ENCODE data around the gene SUPT3H. TPM values are rescaled to one million over a fixed set of nuclear protein-coding genes. Genes with fewer than 3 reads are reported as not detected.

Gene SUPT3H
- total and polyA plus RNA-seq, 2 of the 8 experiments (the other 6 are each of a cell fraction or from before 2014, with no cell fraction given), result 18.8 to 23.0 TPM

GRCh38 chr6:45094831-45095230 is 282.9 kb downstream of the SUPT3H start:
- Histone ChIP-seq H3K36me3 (ENCODE audit: control insufficient read depth in 2 of 4, insufficient read depth in 4 of 4, low read length in 3 of 4) (no peaks in the 10 kb centered on the region), H3K79me1 (ENCODE audit: low read depth, low read length) (no peaks in the 10 kb centered on the region; the same call in 1 of the 2 replicates), H4K8ac (ENCODE audit: extremely low read depth, insufficient read depth, low read length) (no peak overlapping the region), H4K20me1 (replicated peaks in 1 of 2; ENCODE audit: control insufficient read depth in 1 of 2, insufficient read depth in 2 of 2, low read length in 2 of 2) (no peaks in the 10 kb centered on the region), H3K27ac (ENCODE audit: low read depth, low read length) (no peak overlapping the region), H2BK15ac (ENCODE audit: low read length) (no peak overlapping the region), H3K4me3 (ENCODE audit: extremely low read depth in 1 of 4, insufficient read depth in 2 of 4, low read depth in 3 of 4, low read length in 4 of 4) (no peak overlapping the region), H3K56ac (replicated peaks; ENCODE audit: insufficient read length, low read depth, low read length) (no peak overlapping the region), H3K23ac (ENCODE audit: insufficient read length) (no peak overlapping the region), H2AFZ (ENCODE audit: low read length) (no peak overlapping the region), H3K27me3 (replicated peaks in 1 of 4; ENCODE audit: control insufficient read depth in 3 of 4, extremely low read depth in 1 of 4, insufficient read depth in 3 of 4, low read length in 3 of 4) (no peaks in the 10 kb centered on the region), H4K5ac (ENCODE audit: insufficient read length, low read depth, low read length) (no peak overlapping the region), H3K4me2 (ENCODE audit: insufficient read depth in 1 of 2, low read depth in 2 of 2, low read length in 2 of 2) (no peak overlapping the region), H4K91ac (replicated peaks; ENCODE audit: insufficient read length, low read length) (no peak overlapping the region), H3K4ac (replicated peaks; ENCODE audit: insufficient read length, low read depth, low read length) (no peak overlapping the region), H2BK5ac (ENCODE audit: low read depth, low read length) (no peak overlapping the region), H3K23me2 (ENCODE audit: low read depth, low read length) (no peaks in the 10 kb centered on the region), H3K18ac (ENCODE audit: extremely low read depth, low read length) (no peak overlapping the region), H2BK20ac (ENCODE audit: low read length) (no peak overlapping the region), H3K9me3 (ENCODE audit: insufficient read depth in 2 of 2, low read depth in 1 of 2, low read length in 1 of 2) (no peaks in the 10 kb centered on the region), H3K79me2 (ENCODE audit: control insufficient read depth in 1 of 2, insufficient read depth in 2 of 2, low read length in 2 of 2) (no peaks in the 10 kb centered on the region), H2BK120ac (replicated peaks; ENCODE audit: low read depth, low read length) (no peak overlapping the region), H3K14ac (ENCODE audit: insufficient read length) (no peak overlapping the region), H2BK12ac (ENCODE audit: low read depth, low read length) (no peak overlapping the region), H3K9ac (replicated peaks in 1 of 4; ENCODE audit: extremely low read depth in 1 of 4, low read depth in 3 of 4, low read length in 3 of 4) (no peak overlapping the region), H3K4me1 (replicated peaks in 1 of 4; ENCODE audit: control insufficient read depth in 3 of 4, insufficient read depth in 4 of 4, low read length in 3 of 4) (no peaks in the 10 kb centered on the region), H2AK5ac (ENCODE audit: low read depth, low read length) (no peak overlapping the region)
- DNase-seq (ENCODE audit: low read depth in 1 of 2, low spot score in 2 of 2) (no peak), FAIRE-seq (no peak)
- ChIA-PET CTCF (ENCODE audit: partially characterized antibody) (no interaction called here), POLR2A (ENCODE audit: partially characterized antibody) (no interaction called here)
- WGBS, 2 experiments (ENCODE audit: extremely low coverage in 1 of 2, insufficient coverage in 1 of 2, insufficient read length in 1 of 2, insufficient replicate concordance in 2 of 2, low coverage in 1 of 2, low lambda C conversion rate in 2 of 2, missing lambda C conversion rate in 1 of 2), result 89% methylated on average over 4 of the region's 4 CpGs; no CpG with 5 or more reads in 1 of the 2 experiments
- TF ChIP-seq SUZ12 (IDR thresholded peaks at IDR 0.05; ENCODE audit: low read length) (no peak), SP1 (IDR thresholded peaks at IDR 0.05; ENCODE audit: low read depth, low read length) (no peak), RBBP5 (IDR thresholded peaks at IDR 0.05; ENCODE audit: borderline replicate concordance, low read depth, low read length) (no peak), EP300 (IDR thresholded peaks at IDR 0.05; ENCODE audit: borderline replicate concordance in 1 of 2, low read depth in 2 of 2, low read length in 2 of 2) (no peak), SP4 (IDR thresholded peaks at IDR 0.05; ENCODE audit: low read length) (no peak), CREB1 (IDR thresholded peaks at IDR 0.05) (no peak), SIN3A (conservative IDR thresholded peaks at IDR 0.05 in 1 of 2, IDR thresholded peaks at IDR 0.05 in 1 of 2; ENCODE audit: low read depth in 1 of 2, low read length in 2 of 2) (no peak), KDM4A (IDR thresholded peaks at IDR 0.05; ENCODE audit: low read depth, low read length, severe bottlenecking) (no peak), ATF2 (IDR thresholded peaks at IDR 0.05; ENCODE audit: low read length) (no peak), POLR2A (IDR thresholded peaks at IDR 0.05; ENCODE audit: control extremely low read depth in 1 of 2, low read depth in 2 of 2, low read length in 2 of 2) (no peak), TEAD4 (IDR thresholded peaks at IDR 0.05; ENCODE audit: low read depth, low read length) (no peak), MAFK (IDR thresholded peaks at IDR 0.05; ENCODE audit: low read depth, low read length) (no peak), HDAC6 (IDR thresholded peaks at IDR 0.05; ENCODE audit: low read depth, low read length) (no peak), TBP (IDR thresholded peaks at IDR 0.05; ENCODE audit: low read depth, low read length) (no peak)
